HepG2 (cell line): Measurements from ENCODE around the gene MNAT1. TPM values are rescaled to one million over a fixed set of nuclear protein-coding genes. Genes with fewer than 3 reads are reported as not detected.

Experiments
- ADNP ChIP-seq: sonication (generic); formaldehyde crosslinking; IDR thresholded peaks from 2 replicates; pipeline ENCODE4 v1.4.0; 2020; ENCODE audit warnings: missing genetic modification reagents
- CREB1 ChIP-seq, 2 experiments: fragments of 450-650 bp in 1 of 2; IDR thresholded peaks; 2 replicates each; pipeline ENCODE4 v1.6.1; 2016 to 2017; ENCODE audit warnings: control low read depth in 1 of 2, mild to moderate bottlenecking in 1 of 2, missing compliant biosample characterization in 1 of 2, missing genetic modification characterization in 1 of 2
- HOXA9 ChIP-seq: sonication (generic); formaldehyde crosslinking; IDR thresholded peaks from 2 replicates; pipeline ENCODE4 v1.8.1; 2022; ENCODE audit warnings: missing genetic modification reagents, mild to moderate bottlenecking, moderate library complexity, borderline replicate concordance
- NR3C1 ChIP-seq: sonication (generic); formaldehyde crosslinking; IDR thresholded peaks from 2 replicates; pipeline ENCODE4 v1.4.0; 2020; ENCODE audit warnings: missing genetic modification reagents
- SIX1 ChIP-seq: sonication (generic); formaldehyde crosslinking; IDR thresholded peaks from 2 replicates; pipeline ENCODE4 v1.4.0; 2020; ENCODE audit warnings: missing genetic modification reagents, borderline replicate concordance
- SP2 ChIP-seq: sonication (generic); formaldehyde crosslinking; IDR thresholded peaks from 2 replicates; pipeline ENCODE4 v1.5.1; 2020; ENCODE audit warnings: mild to moderate bottlenecking, missing genetic modification reagents
- ZBTB20 ChIP-seq: sonication (generic); formaldehyde crosslinking; IDR thresholded peaks from 2 replicates; pipeline ENCODE4 v1.8.1; 2023; ENCODE audit warnings: missing genetic modification reagents, low read depth, mild to moderate bottlenecking, borderline replicate concordance
- ZFP41 ChIP-seq: sonication (generic); formaldehyde crosslinking; IDR thresholded peaks from 2 replicates; pipeline ENCODE4 v1.4.0; 2020; ENCODE audit warnings: mild to moderate bottlenecking, missing genetic modification reagents, borderline replicate concordance
- ZKSCAN5 ChIP-seq: sonication (generic); formaldehyde crosslinking; IDR thresholded peaks from 2 replicates; pipeline ENCODE4 v1.5.1; 2020; ENCODE audit warnings: mild to moderate bottlenecking, missing genetic modification reagents
- ZNF672 ChIP-seq: sonication (generic); formaldehyde crosslinking; IDR thresholded peaks from 2 replicates; pipeline ENCODE4 v1.8.1; 2022; ENCODE audit warnings: missing genetic modification reagents
- polyA plus RNA-seq, 8 experiments: library from polyadenylated mRNA; depleted of rRNA in 3 of 8; stranded (reverse) in 7 of 8; unstranded in 1 of 8; fragments of >200 nt; fragmentation: Illumina TruSeq in 4 of 8; extraction: Trizol in 4 of 8; gene quantifications; 2 replicates each; pipeline versions ENCODE4 v1.2.1 to v1.2.3, GENCODE V29; 2011 to 2016; ENCODE audit warnings: low read depth in 4 of 8, missing spikeins in 1 of 8, mixed read lengths in 1 of 8; ENCODE audit not compliant: insufficient read depth in 1 of 8
- total RNA-seq, 5 experiments: library from RNA; depleted of rRNA; stranded (reverse); fragments of >200 nt; fragmentation: Illumina TruSeq; extraction: Trizol; gene quantifications; 2 replicates each; pipeline ENCODE4 v1.2.3, GENCODE V29; 2016; ENCODE audit warnings: low read depth in 1 of 5
- TF ChIP-seq, protein P1 (sequence below), 2 experiments: IDR thresholded peaks; 2 replicates each; pipeline ENCODE4 v1.6.1; 2011 to 2012; ENCODE audit warnings: low read length in 2 of 2, borderline replicate concordance in 1 of 2, low read depth in 1 of 2, mild to moderate bottlenecking in 1 of 2, moderate library complexity in 1 of 2
- TF ChIP-seq, protein P2 (sequence below): sonication (generic); formaldehyde crosslinking; IDR thresholded peaks from 2 replicates; pipeline ENCODE4 v1.4.0; 2020; ENCODE audit warnings: mild to moderate bottlenecking, missing genetic modification reagents
- TF ChIP-seq, protein P3 (sequence below): sonication (generic); formaldehyde crosslinking; IDR thresholded peaks from 2 replicates; pipeline ENCODE4 v1.4.0; 2020; ENCODE audit warnings: mild to moderate bottlenecking, low read depth, missing genetic modification reagents
- TF ChIP-seq, protein P4 (sequence below): IDR thresholded peaks from 2 replicates; pipeline ENCODE4 v1.6.1; 2016; ENCODE audit warnings: missing genetic modification reagents, missing compliant biosample characterization
- TF ChIP-seq, protein P5 (sequence below): sonication (generic); formaldehyde crosslinking; IDR thresholded peaks from 2 replicates; pipeline ENCODE4 v1.5.0; 2020; ENCODE audit warnings: mild to moderate bottlenecking, missing genetic modification reagents
- TF ChIP-seq, protein P6 (sequence below): IDR thresholded peaks from 2 replicates; pipeline ENCODE4 v1.6.1; 2016; ENCODE audit warnings: missing compliant biosample characterization, missing genetic modification reagents, borderline replicate concordance
- TF ChIP-seq, protein P7 (sequence below): sonication (generic); formaldehyde crosslinking; IDR thresholded peaks from 2 replicates; pipeline ENCODE4 v1.4.0; 2020; ENCODE audit warnings: missing genetic modification reagents

MNAT1 gene
- total and polyA plus RNA-seq, 2 of the 13 experiments (the other 11 are each of a cell fraction or from before 2014, with no cell fraction given) = 49.2 to 94.8 TPM

DNA sequence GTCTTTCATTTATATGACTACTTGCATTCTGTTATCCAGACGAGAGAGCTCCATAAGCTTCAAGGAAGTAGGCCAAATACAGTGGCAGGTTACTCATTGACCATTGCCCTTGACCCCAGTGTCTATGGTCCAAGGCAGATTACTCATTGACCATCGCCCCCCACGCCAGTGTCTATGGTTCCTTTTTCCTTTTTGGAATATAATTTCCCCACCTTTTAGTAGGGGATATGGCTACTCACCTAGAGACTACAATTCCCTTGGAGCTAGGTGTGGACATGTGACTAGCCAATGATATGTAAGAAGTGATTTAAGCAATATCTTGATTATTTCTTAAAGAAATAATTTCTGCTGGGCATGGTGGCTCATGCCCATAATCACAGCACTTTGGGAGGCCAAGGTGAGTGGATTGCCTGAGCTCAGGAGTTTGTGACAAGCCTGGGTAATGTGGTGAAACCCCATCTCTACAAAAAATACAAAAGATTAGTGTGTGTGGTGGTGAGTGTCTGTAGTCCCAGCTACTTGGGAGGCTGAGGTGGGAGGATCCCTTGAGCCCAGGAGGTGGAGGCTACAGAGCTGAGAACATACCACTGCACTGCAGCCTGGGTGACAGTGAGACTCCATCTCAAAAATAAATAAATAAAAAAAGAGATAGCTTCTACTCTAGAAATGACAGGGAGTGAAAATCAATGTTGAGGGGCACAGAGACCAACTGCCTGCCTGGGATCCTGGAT is 43.0 kb upstream of the MNAT1 start (continued):
- TF ChIP-seq, protein P1, sequence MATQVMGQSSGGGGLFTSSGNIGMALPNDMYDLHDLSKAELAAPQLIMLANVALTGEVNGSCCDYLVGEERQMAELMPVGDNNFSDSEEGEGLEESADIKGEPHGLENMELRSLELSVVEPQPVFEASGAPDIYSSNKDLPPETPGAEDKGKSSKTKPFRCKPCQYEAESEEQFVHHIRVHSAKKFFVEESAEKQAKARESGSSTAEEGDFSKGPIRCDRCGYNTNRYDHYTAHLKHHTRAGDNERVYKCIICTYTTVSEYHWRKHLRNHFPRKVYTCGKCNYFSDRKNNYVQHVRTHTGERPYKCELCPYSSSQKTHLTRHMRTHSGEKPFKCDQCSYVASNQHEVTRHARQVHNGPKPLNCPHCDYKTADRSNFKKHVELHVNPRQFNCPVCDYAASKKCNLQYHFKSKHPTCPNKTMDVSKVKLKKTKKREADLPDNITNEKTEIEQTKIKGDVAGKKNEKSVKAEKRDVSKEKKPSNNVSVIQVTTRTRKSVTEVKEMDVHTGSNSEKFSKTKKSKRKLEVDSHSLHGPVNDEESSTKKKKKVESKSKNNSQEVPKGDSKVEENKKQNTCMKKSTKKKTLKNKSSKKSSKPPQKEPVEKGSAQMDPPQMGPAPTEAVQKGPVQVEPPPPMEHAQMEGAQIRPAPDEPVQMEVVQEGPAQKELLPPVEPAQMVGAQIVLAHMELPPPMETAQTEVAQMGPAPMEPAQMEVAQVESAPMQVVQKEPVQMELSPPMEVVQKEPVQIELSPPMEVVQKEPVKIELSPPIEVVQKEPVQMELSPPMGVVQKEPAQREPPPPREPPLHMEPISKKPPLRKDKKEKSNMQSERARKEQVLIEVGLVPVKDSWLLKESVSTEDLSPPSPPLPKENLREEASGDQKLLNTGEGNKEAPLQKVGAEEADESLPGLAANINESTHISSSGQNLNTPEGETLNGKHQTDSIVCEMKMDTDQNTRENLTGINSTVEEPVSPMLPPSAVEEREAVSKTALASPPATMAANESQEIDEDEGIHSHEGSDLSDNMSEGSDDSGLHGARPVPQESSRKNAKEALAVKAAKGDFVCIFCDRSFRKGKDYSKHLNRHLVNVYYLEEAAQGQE (IDR thresholded peaks at IDR 0.05; ENCODE audit: borderline replicate concordance in 1 of 2, low read depth in 1 of 2, low read length in 2 of 2) = no peak
- TF ChIP-seq ZKSCAN5 (CRISPR knock-in tag) (no peak), CREB1 (IDR thresholded peaks at IDR 0.05) (no peak), CREB1 (CRISPR knock-in tag; IDR thresholded peaks at IDR 0.05) (no peak), NR3C1 (CRISPR knock-in tag) (no peak), HOXA9 (CRISPR knock-in tag) (no peak), ZFP41 (CRISPR knock-in tag) (no peak), SP2 (CRISPR knock-in tag) (no peak), ZBTB20 (CRISPR knock-in tag) (peak; percentile 15; the same call in 1 of the 2 replicates), SIX1 (CRISPR knock-in tag) (no peak; the same call in 1 of the 2 replicates), ZNF672 (CRISPR knock-in tag) (no peak), ADNP (CRISPR knock-in tag) (no peak)
- TF ChIP-seq, protein P2, sequence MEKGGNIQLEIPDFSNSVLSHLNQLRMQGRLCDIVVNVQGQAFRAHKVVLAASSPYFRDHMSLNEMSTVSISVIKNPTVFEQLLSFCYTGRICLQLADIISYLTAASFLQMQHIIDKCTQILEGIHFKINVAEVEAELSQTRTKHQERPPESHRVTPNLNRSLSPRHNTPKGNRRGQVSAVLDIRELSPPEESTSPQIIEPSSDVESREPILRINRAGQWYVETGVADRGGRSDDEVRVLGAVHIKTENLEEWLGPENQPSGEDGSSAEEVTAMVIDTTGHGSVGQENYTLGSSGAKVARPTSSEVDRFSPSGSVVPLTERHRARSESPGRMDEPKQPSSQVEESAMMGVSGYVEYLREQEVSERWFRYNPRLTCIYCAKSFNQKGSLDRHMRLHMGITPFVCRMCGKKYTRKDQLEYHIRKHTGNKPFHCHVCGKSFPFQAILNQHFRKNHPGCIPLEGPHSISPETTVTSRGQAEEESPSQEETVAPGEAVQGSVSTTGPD (CRISPR knock-in tag) = no peak
- TF ChIP-seq, protein P3, sequence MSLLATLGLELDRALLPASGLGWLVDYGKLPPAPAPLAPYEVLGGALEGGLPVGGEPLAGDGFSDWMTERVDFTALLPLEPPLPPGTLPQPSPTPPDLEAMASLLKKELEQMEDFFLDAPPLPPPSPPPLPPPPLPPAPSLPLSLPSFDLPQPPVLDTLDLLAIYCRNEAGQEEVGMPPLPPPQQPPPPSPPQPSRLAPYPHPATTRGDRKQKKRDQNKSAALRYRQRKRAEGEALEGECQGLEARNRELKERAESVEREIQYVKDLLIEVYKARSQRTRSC (CRISPR knock-in tag) = no peak
- TF ChIP-seq, protein P4, sequence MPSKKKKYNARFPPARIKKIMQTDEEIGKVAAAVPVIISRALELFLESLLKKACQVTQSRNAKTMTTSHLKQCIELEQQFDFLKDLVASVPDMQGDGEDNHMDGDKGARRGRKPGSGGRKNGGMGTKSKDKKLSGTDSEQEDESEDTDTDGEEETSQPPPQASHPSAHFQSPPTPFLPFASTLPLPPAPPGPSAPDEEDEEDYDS = no peak
- TF ChIP-seq, protein P5, sequence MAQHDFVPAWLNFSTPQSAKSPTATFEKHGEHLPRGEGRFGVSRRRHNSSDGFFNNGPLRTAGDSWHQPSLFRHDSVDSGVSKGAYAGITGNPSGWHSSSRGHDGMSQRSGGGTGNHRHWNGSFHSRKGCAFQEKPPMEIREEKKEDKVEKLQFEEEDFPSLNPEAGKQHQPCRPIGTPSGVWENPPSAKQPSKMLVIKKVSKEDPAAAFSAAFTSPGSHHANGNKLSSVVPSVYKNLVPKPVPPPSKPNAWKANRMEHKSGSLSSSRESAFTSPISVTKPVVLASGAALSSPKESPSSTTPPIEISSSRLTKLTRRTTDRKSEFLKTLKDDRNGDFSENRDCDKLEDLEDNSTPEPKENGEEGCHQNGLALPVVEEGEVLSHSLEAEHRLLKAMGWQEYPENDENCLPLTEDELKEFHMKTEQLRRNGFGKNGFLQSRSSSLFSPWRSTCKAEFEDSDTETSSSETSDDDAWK = no peak
- TF ChIP-seq, protein P6, sequence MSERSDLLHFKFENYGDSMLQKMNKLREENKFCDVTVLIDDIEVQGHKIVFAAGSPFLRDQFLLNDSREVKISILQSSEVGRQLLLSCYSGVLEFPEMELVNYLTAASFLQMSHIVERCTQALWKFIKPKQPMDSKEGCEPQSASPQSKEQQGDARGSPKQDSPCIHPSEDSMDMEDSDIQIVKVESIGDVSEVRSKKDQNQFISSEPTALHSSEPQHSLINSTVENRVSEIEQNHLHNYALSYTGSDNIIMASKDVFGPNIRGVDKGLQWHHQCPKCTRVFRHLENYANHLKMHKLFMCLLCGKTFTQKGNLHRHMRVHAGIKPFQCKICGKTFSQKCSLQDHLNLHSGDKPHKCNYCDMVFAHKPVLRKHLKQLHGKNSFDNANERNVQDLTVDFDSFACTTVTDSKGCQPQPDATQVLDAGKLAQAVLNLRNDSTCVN (CRISPR knock-in tag) = no peak
- TF ChIP-seq, protein P7, sequence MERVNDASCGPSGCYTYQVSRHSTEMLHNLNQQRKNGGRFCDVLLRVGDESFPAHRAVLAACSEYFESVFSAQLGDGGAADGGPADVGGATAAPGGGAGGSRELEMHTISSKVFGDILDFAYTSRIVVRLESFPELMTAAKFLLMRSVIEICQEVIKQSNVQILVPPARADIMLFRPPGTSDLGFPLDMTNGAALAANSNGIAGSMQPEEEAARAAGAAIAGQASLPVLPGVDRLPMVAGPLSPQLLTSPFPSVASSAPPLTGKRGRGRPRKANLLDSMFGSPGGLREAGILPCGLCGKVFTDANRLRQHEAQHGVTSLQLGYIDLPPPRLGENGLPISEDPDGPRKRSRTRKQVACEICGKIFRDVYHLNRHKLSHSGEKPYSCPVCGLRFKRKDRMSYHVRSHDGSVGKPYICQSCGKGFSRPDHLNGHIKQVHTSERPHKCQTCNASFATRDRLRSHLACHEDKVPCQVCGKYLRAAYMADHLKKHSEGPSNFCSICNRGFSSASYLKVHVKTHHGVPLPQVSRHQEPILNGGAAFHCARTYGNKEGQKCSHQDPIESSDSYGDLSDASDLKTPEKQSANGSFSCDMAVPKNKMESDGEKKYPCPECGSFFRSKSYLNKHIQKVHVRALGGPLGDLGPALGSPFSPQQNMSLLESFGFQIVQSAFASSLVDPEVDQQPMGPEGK (CRISPR knock-in tag) = peak; percentile 63
